ENCODE results near the gene PRX. TPM values are rescaled to one million over a fixed set of nuclear protein-coding genes. Genes with fewer than 3 reads are reported as not detected.

The PRX gene
- total and polyA plus RNA-seq, 2 of the 13 experiments (the other 11 are each of a cell fraction or from before 2014, with no cell fraction given): 0.66 TPM

- TF ChIP-seq AKAP8 (CRISPR knock-in tag; IDR thresholded peaks at IDR 0.05) (no peak), TIGD3 (CRISPR knock-in tag; IDR thresholded peaks at IDR 0.05; ENCODE audit: borderline replicate concordance) (no peak), CREM (IDR thresholded peaks at IDR 0.05) (peak; percentile 51), CREM (CRISPR knock-in tag; IDR thresholded peaks at IDR 0.05) (no peak), AFF4 (CRISPR knock-in tag; IDR thresholded peaks at IDR 0.05) (peak; percentile 73; the same call in 1 of the 2 replicates), MTF2 (CRISPR knock-in tag; IDR thresholded peaks at IDR 0.05; ENCODE audit: borderline replicate concordance) (no peak), TCF7L2 (IDR thresholded peaks at IDR 0.05; ENCODE audit: low read depth, low read length) (no peak), TEAD2 (CRISPR knock-in tag; IDR thresholded peaks at IDR 0.05) (no peak), GZF1 (CRISPR knock-in tag; IDR thresholded peaks at IDR 0.05) (no peak), HNF4G (IDR thresholded peaks at IDR 0.05; ENCODE audit: borderline replicate concordance, low read depth, low read length) (no peak), HNF4G (CRISPR knock-in tag; IDR thresholded peaks at IDR 0.05; ENCODE audit: borderline replicate concordance, low read depth) (peak; percentile 51; the same call in 1 of the 2 replicates), ZBTB40 (IDR thresholded peaks at IDR 0.05) (no peak), ZBTB40 (CRISPR knock-in tag; IDR thresholded peaks at IDR 0.05) (peak; percentile 55; the same call in 1 of the 2 replicates), PITX1 (CRISPR knock-in tag; IDR thresholded peaks at IDR 0.05) (no peak; the same call in 1 of the 2 replicates), ZNF317 (CRISPR knock-in tag; IDR thresholded peaks at IDR 0.05) (no peak)
Measured at GRCh38 chr19:40425450-40426287, 12.5 kb upstream of the PRX start, which contains the start of gene SERTAD1 (continued).

All from HepG2 (cell line).